Endodermal cell (in vitro differentiated cells): ENCODE measurements around the gene DDX39A. TPM values are rescaled to one million over a fixed set of nuclear protein-coding genes. Genes with fewer than 3 reads are reported as not detected.

ENCODE experiments used
- DNase-seq: peaks from one replicate; pipeline ENCODE4 v3.0.0-alpha.2; 2017
- H3K27ac ChIP-seq: 2 replicates; pipeline ENCODE4 v1.5.1; 2013; ENCODE audit warnings: mild to moderate bottlenecking, low read depth, low read length, moderate library complexity
- H3K27me3 ChIP-seq: 2 replicates; pipeline ENCODE4 v1.6.1; 2013; ENCODE audit warnings: mild to moderate bottlenecking, low read length, moderate library complexity; ENCODE audit not compliant: insufficient read depth, control insufficient read depth, poor library complexity, severe bottlenecking
- H3K36me3 ChIP-seq: 2 replicates; pipeline ENCODE4 v1.7.0; 2013; ENCODE audit warnings: mild to moderate bottlenecking, low read length, moderate library complexity; ENCODE audit not compliant: control insufficient read depth, insufficient read depth
- H3K4me1 ChIP-seq: one replicate; pipeline ENCODE4 v1.7.0; 2013; ENCODE audit warnings: low read length; ENCODE audit not compliant: control insufficient read depth, insufficient read depth
- H3K4me3 ChIP-seq: 2 replicates; pipeline ENCODE4 v1.5.1; 2013; ENCODE audit warnings: mild to moderate bottlenecking, low read length, moderate library complexity
- H3K9ac ChIP-seq: 2 replicates; pipeline ENCODE4 v1.6.1; 2013; ENCODE audit warnings: mild to moderate bottlenecking, low read length, moderate library complexity; ENCODE audit not compliant: poor library complexity, severe bottlenecking; ENCODE audit errors: extremely low read depth
- H3K9me3 ChIP-seq: 2 replicates; pipeline ENCODE4 v1.6.1; 2013; ENCODE audit warnings: mild to moderate bottlenecking, low read length, moderate library complexity; ENCODE audit not compliant: control insufficient read depth
- H3K27ac Mint-ChIP-seq: 2 replicates; pipeline ENCODE4 v1.8.0; 2020; ENCODE audit warnings: mixed read lengths
- H3K27me3 Mint-ChIP-seq: 2 replicates; pipeline ENCODE4 v1.8.0; 2021; ENCODE audit warnings: mild to moderate bottlenecking, mixed read lengths; ENCODE audit not compliant: insufficient read depth
- H3K36me3 Mint-ChIP-seq: 2 replicates; pipeline ENCODE4 v1.8.0; 2020; ENCODE audit warnings: low read depth, mixed read lengths
- H3K4me1 Mint-ChIP-seq: 2 replicates; pipeline ENCODE4 v1.8.0; 2020; ENCODE audit warnings: mixed read lengths
- H3K4me3 Mint-ChIP-seq: 2 replicates; pipeline ENCODE4 v1.8.0; 2020; ENCODE audit warnings: mild to moderate bottlenecking, moderate library complexity, mixed read lengths
- H3K9me3 Mint-ChIP-seq: 2 replicates; pipeline ENCODE4 v1.8.0; 2020; ENCODE audit warnings: mild to moderate bottlenecking, mixed read lengths
- CTCF ChIP-seq: fragments of 200-600 bp; sonication (generic); conservative IDR thresholded peaks from 2 replicates; pipeline ENCODE4 v1.5.0; 2021; ENCODE audit warnings: antibody characterized with exemption, mild to moderate bottlenecking
- WGBS, 2 experiments: methylation state at CpG; one replicate each; pipeline versions ENCODE4 v1.1.5 to v1.1.7; 2013; ENCODE audit warnings: missing lambda C conversion rate in 2 of 2, mixed read lengths in 1 of 2; ENCODE audit not compliant: insufficient coverage in 1 of 2, insufficient read length in 1 of 2; 5-methylcytosine and 5-hydroxymethylcytosine counted together
- total RNA-seq, 2 donors: library from RNA; stranded (reverse); fragmentation: NEBNext Ultra II Directional in 1 of 2; extraction: Animal tissue kit (Norgen Biotek cat#: 25700) in 1 of 2; gene quantifications; 2 replicates in 1 of 2; 3 replicates in 1 of 2; pipeline ENCODE4 v1.2.1, GENCODE V29; 2021

Gene DDX39A
- total RNA-seq, 2 donors from 2014 or later: 82.5 to 86.1 TPM

- Histone ChIP-seq H3K4me1 (no peaks in the 10 kb centered on the region), H3K9me3 (no peaks in the 10 kb centered on the region), H3K9ac (no peak overlapping the region), H3K36me3 (no peaks in the 10 kb centered on the region), H3K27ac (no peak overlapping the region), H3K4me3 (no peak overlapping the region), H3K27me3 (no peaks in the 10 kb centered on the region)
- DNase-seq: no peak
- H3K36me3 Mint-ChIP-seq: no peaks in the 10 kb centered on the region
- 89 to 91% methylated on average over 8 to 16 of the region's 16 CpGs for WGBS, 2 experiments
- no peaks in the 10 kb centered on the region for H3K4me1 Mint-ChIP-seq
- TF ChIP-seq CTCF: no peak
- no peaks in the 10 kb centered on the region for H3K27me3 Mint-ChIP-seq
- H3K4me3 Mint-ChIP-seq: no peak overlapping the region
- no peak overlapping the region for H3K27ac Mint-ChIP-seq
- no peaks in the 10 kb centered on the region for H3K9me3 Mint-ChIP-seq
Measured at GRCh38 chr19:14395710-14396336, 23.3 kb downstream of the DDX39A start.

GRCh38 chr19:14395262-14395661 lies 23.9 kb downstream of the DDX39A start:
- no peak overlapping the region for H3K4me3 Mint-ChIP-seq
- Histone ChIP-seq H3K9me3 (no peaks in the 10 kb centered on the region), H3K27ac (no peak overlapping the region), H3K27me3 (no peaks in the 10 kb centered on the region), H3K36me3 (no peaks in the 10 kb centered on the region), H3K9ac (no peak overlapping the region), H3K4me3 (no peak overlapping the region), H3K4me1 (no peaks in the 10 kb centered on the region)
- no peak for TF ChIP-seq CTCF
- WGBS, 2 experiments: 93 to 97% methylated on average over 8 to 9 of the region's 9 CpGs
- DNase-seq: no peak
- H3K9me3 Mint-ChIP-seq: no peaks in the 10 kb centered on the region
- H3K27ac Mint-ChIP-seq: no peak overlapping the region
- no peaks in the 10 kb centered on the region for H3K27me3 Mint-ChIP-seq
- no peaks in the 10 kb centered on the region for H3K36me3 Mint-ChIP-seq
- H3K4me1 Mint-ChIP-seq: no peaks in the 10 kb centered on the region

- Mint-ChIP-seq H3K4me3 (no peak overlapping the region), H3K4me1 (no peaks in the 10 kb centered on the region), H3K27ac (no peak overlapping the region), H3K9me3 (no peaks in the 10 kb centered on the region), H3K36me3 (no peaks in the 10 kb centered on the region), H3K27me3 (no peaks in the 10 kb centered on the region)
- Histone ChIP-seq H3K4me1 (no peaks in the 10 kb centered on the region), H3K27ac (no peak overlapping the region), H3K4me3 (no peak overlapping the region), H3K27me3 (no peaks in the 10 kb centered on the region), H3K9me3 (no peaks in the 10 kb centered on the region), H3K9ac (no peak overlapping the region), H3K36me3 (no peaks in the 10 kb centered on the region)
- 91 to 94% methylated on average over 6 to 9 of the region's 9 CpGs for WGBS, 2 experiments
- no peak for TF ChIP-seq CTCF
- DNase-seq: no peak
Measured at GRCh38 chr19:14394167-14394566, 25.0 kb downstream of the DDX39A start.
